ENCODE results near the gene PDIA5.

Gene PDIA5

GRCh38 chr3:123201557-123202427, 135.0 kb downstream of the PDIA5 start, which contains the start of gene SEC22A:
TSS of gene SEC22A (plus strand) at chr3:123201943. CDS start at chr3:123209218, 7,275 bp downstream.
- peak; percentile 92 for DNase-seq
- TF ChIP-seq CTCF (IDR thresholded peaks at IDR 0.05; ENCODE audit: low read depth, low read length, missing control alignments): no peak
- no peaks in the 10 kb centered on the region for H3K27me3 ChIP-seq (replicated peaks)
- peak within 1 kb of the TSS; percentile 93 for H3K4me3 ChIP-seq (ENCODE audit: low read depth, low read length)
- in situ Hi-C loops (cut with HindIII; ENCODE audit: low pct_ligation_motif_present, low sequenced_read_pairs): no loop called here
- H3K36me3 ChIP-seq (replicated peaks): no peaks in the 10 kb centered on the region
- H3K27ac ChIP-seq: peak within 1 kb of the TSS; percentile 82

GRCh38 chr3:123202451-123202850, 135.6 kb downstream of the PDIA5 start:
- peak overlapping the region; percentile 82 for H3K27ac ChIP-seq
- TF ChIP-seq CTCF (IDR thresholded peaks at IDR 0.05; ENCODE audit: low read depth, low read length, missing control alignments): no peak
- peak overlapping the region; percentile 93 for H3K4me3 ChIP-seq (ENCODE audit: low read depth, low read length)
- no peaks in the 10 kb centered on the region for H3K27me3 ChIP-seq (replicated peaks)
- H3K36me3 ChIP-seq (replicated peaks): no peaks in the 10 kb centered on the region
- peak; percentile 10 for DNase-seq
- in situ Hi-C loops (cut with HindIII; ENCODE audit: low pct_ligation_motif_present, low sequenced_read_pairs): no loop called here

Data from brain microvascular endothelial cell (primary cell).